Measurements from ENCODE around the gene NF1. TPM values are rescaled to one million over a fixed set of nuclear protein-coding genes. Genes with fewer than 3 reads are reported as not detected.

The NF1 gene
- total and polyA plus RNA-seq, 2 of the 13 experiments (the other 11 are each of a cell fraction or from before 2014, with no cell fraction given) = 21.5 to 26.5 TPM

DNA sequence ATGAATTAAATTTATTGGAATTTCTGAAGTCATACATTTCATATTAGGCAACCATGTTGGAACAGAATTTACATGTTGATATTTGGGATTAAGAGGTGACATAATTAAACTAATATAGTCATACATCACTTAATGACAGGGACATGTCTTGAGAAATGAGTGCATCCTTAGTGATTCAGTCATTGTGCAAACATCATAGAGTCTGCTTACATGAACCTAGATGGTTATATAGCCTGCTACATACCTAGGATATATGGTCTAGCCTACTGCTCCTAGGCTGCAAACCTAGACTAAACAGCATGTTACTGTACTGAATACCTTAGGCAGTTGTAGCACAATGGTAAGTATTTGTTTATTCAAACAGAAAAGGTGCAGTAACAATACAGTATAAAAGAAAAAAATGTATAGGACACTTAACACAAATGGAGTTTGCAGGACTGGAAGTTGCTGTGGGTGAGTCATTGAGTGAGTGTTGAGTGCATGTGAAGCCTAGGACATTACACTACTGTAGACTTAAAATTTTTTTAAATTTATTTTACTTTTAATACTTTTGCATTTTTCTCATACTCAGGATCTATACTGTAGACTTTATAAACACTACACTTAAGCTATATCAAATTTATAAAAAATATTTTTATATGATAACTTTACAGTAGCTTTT lies 116.7 kb downstream of the NF1 start (continued):
- TF ChIP-seq, protein P1, sequence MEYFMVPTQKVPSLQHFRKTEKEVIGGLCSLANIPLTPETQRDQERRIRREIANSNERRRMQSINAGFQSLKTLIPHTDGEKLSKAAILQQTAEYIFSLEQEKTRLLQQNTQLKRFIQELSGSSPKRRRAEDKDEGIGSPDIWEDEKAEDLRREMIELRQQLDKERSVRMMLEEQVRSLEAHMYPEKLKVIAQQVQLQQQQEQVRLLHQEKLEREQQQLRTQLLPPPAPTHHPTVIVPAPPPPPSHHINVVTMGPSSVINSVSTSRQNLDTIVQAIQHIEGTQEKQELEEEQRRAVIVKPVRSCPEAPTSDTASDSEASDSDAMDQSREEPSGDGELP (IDR thresholded peaks at IDR 0.05; ENCODE audit: borderline replicate concordance, low read depth) = no peak
- TF ChIP-seq GTF3A (CRISPR knock-in tag; conservative IDR thresholded peaks at IDR 0.05) = no peak
- TF ChIP-seq, protein P2, sequence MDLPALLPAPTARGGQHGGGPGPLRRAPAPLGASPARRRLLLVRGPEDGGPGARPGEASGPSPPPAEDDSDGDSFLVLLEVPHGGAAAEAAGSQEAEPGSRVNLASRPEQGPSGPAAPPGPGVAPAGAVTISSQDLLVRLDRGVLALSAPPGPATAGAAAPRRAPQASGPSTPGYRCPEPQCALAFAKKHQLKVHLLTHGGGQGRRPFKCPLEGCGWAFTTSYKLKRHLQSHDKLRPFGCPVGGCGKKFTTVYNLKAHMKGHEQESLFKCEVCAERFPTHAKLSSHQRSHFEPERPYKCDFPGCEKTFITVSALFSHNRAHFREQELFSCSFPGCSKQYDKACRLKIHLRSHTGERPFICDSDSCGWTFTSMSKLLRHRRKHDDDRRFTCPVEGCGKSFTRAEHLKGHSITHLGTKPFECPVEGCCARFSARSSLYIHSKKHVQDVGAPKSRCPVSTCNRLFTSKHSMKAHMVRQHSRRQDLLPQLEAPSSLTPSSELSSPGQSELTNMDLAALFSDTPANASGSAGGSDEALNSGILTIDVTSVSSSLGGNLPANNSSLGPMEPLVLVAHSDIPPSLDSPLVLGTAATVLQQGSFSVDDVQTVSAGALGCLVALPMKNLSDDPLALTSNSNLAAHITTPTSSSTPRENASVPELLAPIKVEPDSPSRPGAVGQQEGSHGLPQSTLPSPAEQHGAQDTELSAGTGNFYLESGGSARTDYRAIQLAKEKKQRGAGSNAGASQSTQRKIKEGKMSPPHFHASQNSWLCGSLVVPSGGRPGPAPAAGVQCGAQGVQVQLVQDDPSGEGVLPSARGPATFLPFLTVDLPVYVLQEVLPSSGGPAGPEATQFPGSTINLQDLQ (CRISPR knock-in tag; IDR thresholded peaks at IDR 0.05) = no peak
- TF ChIP-seq, protein P3, sequence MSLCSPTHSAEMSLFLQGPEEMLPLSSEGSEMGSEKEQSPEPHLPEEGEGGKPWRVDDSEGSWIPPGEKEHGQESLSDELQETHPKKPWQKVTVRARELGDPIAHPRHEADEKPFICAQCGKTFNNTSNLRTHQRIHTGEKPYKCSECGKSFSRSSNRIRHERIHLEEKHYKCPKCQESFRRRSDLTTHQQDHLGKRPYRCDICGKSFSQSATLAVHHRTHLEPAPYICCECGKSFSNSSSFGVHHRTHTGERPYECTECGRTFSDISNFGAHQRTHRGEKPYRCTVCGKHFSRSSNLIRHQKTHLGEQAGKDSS (CRISPR knock-in tag; IDR thresholded peaks at IDR 0.05; ENCODE audit: borderline replicate concordance, low read depth) = no peak
- TF ChIP-seq, protein P4, sequence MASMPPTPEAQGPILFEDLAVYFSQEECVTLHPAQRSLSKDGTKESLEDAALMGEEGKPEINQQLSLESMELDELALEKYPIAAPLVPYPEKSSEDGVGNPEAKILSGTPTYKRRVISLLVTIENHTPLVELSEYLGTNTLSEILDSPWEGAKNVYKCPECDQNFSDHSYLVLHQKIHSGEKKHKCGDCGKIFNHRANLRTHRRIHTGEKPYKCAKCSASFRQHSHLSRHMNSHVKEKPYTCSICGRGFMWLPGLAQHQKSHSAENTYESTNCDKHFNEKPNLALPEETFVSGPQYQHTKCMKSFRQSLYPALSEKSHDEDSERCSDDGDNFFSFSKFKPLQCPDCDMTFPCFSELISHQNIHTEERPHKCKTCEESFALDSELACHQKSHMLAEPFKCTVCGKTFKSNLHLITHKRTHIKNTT (CRISPR knock-in tag; IDR thresholded peaks at IDR 0.05) = no peak
- TF ChIP-seq, protein P5, sequence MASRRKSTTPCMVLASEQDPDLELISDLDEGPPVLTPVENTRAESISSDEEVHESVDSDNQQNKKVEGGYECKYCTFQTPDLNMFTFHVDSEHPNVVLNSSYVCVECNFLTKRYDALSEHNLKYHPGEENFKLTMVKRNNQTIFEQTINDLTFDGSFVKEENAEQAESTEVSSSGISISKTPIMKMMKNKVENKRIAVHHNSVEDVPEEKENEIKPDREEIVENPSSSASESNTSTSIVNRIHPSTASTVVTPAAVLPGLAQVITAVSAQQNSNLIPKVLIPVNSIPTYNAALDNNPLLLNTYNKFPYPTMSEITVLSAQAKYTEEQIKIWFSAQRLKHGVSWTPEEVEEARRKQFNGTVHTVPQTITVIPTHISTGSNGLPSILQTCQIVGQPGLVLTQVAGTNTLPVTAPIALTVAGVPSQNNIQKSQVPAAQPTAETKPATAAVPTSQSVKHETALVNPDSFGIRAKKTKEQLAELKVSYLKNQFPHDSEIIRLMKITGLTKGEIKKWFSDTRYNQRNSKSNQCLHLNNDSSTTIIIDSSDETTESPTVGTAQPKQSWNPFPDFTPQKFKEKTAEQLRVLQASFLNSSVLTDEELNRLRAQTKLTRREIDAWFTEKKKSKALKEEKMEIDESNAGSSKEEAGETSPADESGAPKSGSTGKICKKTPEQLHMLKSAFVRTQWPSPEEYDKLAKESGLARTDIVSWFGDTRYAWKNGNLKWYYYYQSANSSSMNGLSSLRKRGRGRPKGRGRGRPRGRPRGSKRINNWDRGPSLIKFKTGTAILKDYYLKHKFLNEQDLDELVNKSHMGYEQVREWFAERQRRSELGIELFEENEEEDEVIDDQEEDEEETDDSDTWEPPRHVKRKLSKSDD (CRISPR knock-in tag; IDR thresholded peaks at IDR 0.05; ENCODE audit: low read depth) = no peak
- TF ChIP-seq, protein P6, sequence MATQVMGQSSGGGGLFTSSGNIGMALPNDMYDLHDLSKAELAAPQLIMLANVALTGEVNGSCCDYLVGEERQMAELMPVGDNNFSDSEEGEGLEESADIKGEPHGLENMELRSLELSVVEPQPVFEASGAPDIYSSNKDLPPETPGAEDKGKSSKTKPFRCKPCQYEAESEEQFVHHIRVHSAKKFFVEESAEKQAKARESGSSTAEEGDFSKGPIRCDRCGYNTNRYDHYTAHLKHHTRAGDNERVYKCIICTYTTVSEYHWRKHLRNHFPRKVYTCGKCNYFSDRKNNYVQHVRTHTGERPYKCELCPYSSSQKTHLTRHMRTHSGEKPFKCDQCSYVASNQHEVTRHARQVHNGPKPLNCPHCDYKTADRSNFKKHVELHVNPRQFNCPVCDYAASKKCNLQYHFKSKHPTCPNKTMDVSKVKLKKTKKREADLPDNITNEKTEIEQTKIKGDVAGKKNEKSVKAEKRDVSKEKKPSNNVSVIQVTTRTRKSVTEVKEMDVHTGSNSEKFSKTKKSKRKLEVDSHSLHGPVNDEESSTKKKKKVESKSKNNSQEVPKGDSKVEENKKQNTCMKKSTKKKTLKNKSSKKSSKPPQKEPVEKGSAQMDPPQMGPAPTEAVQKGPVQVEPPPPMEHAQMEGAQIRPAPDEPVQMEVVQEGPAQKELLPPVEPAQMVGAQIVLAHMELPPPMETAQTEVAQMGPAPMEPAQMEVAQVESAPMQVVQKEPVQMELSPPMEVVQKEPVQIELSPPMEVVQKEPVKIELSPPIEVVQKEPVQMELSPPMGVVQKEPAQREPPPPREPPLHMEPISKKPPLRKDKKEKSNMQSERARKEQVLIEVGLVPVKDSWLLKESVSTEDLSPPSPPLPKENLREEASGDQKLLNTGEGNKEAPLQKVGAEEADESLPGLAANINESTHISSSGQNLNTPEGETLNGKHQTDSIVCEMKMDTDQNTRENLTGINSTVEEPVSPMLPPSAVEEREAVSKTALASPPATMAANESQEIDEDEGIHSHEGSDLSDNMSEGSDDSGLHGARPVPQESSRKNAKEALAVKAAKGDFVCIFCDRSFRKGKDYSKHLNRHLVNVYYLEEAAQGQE (IDR thresholded peaks at IDR 0.05; ENCODE audit: borderline replicate concordance in 1 of 2, low read depth in 1 of 2, low read length in 2 of 2) = no peak
